H1 (cell line): ENCODE data around the gene HNRNPH2. TPM values are rescaled to one million over a fixed set of nuclear protein-coding genes. Genes with fewer than 3 reads are reported as not detected.

Source experiments
- CHD7 ChIP-seq: fragments of 300-600 bp; sonication (generic); IDR thresholded peaks from 2 replicates; pipeline ENCODE4 v1.7.1; 2012; ENCODE audit warnings: low read length, moderate library complexity, mild to moderate bottlenecking, inconsistent platforms; ENCODE audit not compliant: insufficient replicate concordance
- polyA plus RNA-seq, 7 experiments: library from polyadenylated mRNA; depleted of rRNA in 3 of 7; stranded (reverse) in 5 of 7; unstranded in 2 of 7; fragments of >200 nt in 5 of 7; fragments of 200-250 nt in 2 of 7; gene quantifications; 1 replicate in 5 of 7; 2 replicates in 1 of 7; 4 replicates in 1 of 7; pipeline versions ENCODE4 v1.2.1 to v1.2.3, GENCODE V29; 2011 to 2013; ENCODE audit warnings: missing spikeins in 2 of 7, mixed read lengths in 2 of 7
- total RNA-seq: library from RNA; stranded (reverse); fragmentation: NEBNext Ultra II Directional; extraction: Animal tissue kit (Norgen Biotek cat#: 25700); gene quantifications from 2 replicates; pipeline ENCODE4 v1.2.1, GENCODE V29; 2021

The HNRNPH2 gene
- total and polyA plus RNA-seq, 2 of the 8 experiments (the other 6 are each of a cell fraction or from before 2014, with no cell fraction given): 27.7 to 66.7 TPM

- TF ChIP-seq CHD7: no peak
Measured at GRCh38 chrX:101417190-101417589, 9.2 kb downstream of the HNRNPH2 start (continued).
